ACC112 (cell line): ENCODE results near the gene KIF3B.
"Not testable (repeated sequence)": the region's sequence is repeated elsewhere in the genome, so short reads cannot be mapped to it uniquely, and the experiment has no call there.

Source experiments
- H2AFZ ChIP-seq: fragments of 200-600 bp; sonication (generic); one replicate; pipeline ENCODE4 v1.6.0; 2017; ENCODE audit warnings: antibody characterized with exemption, low read length; ENCODE audit not compliant: unreplicated experiment
- H3K27ac ChIP-seq: fragments of 200-600 bp; sonication (generic); 2 replicates; pipeline ENCODE4 v1.5.1; 2014; ENCODE audit warnings: low read depth, mild to moderate bottlenecking, antibody characterized with exemption, low read length, moderate library complexity
- H3K27me3 ChIP-seq: fragments of 200-600 bp; sonication (generic); 2 replicates; pipeline ENCODE4 v1.6.1; 2014; ENCODE audit warnings: mild to moderate bottlenecking, antibody characterized with exemption, low read length, moderate library complexity, mixed read lengths; ENCODE audit not compliant: insufficient read depth
- H3K36me3 ChIP-seq: fragments of 200-600 bp; sonication (generic); 2 replicates; pipeline ENCODE4 v1.6.1; 2016; ENCODE audit warnings: mild to moderate bottlenecking, antibody characterized with exemption, low read length, moderate library complexity, mixed read lengths; ENCODE audit not compliant: insufficient read depth
- H3K4me1 ChIP-seq: fragments of 200-600 bp; sonication (generic); one replicate; pipeline ENCODE4 v1.6.1; 2016; ENCODE audit warnings: low read length, mixed read lengths; ENCODE audit not compliant: insufficient read depth, unreplicated experiment, control insufficient read depth
- H3K4me3 ChIP-seq: fragments of 200-600 bp; sonication (generic); 2 replicates; pipeline ENCODE4 v1.5.1; 2014; ENCODE audit warnings: mild to moderate bottlenecking, low read depth, low read length
- H3K79me2 ChIP-seq: fragments of 200-600 bp; sonication (generic); one replicate; pipeline ENCODE4 v1.6.0; 2016; ENCODE audit warnings: low read length; ENCODE audit not compliant: control insufficient read depth, unreplicated experiment, insufficient read depth

The KIF3B gene

DNA sequence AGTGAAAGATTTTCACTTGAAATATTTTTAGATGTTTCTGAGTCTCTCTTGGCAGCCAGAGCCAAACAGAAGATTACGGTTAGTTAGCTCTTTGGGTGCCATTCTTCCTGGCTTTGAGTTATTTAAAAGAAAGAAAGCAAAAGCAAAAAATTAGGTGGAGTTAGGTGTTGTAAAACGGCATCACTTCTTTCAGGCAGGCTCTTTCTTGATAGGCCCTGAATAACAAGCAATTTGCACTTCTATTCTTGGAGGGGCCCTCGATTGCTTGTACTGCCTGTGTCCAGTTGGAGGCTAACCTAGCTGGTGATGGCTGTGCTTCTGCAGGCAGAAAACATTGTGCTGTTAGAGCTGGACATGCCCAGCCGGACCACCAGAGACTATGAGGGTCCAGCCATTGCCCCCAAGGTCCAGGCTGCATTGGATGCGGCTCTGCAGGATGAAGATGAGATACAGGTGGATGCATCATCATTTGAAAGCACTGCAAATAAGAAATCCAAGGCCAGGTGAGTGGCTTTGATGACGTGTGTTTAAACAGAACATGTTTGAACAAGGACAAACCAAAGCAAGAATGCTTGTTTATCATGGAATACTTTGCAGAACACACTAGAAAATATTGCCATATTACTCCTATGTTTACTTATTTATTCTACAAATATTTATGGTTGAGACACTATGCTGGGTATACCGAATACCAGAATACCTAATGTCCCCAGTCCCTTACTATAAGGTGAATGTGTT, 52.5 kb downstream of the KIF3B start:
- no peaks in the 10 kb centered on the region for H3K36me3 ChIP-seq
- no peak overlapping the region for H3K27ac ChIP-seq
- H2AFZ ChIP-seq, result no peak overlapping the region
- no peaks in the 10 kb centered on the region for H3K27me3 ChIP-seq
- no peak overlapping the region for H3K4me3 ChIP-seq
- peaks cover 32% of the 10 kb centered on the region for H3K4me1 ChIP-seq
- no peaks in the 10 kb centered on the region for H3K79me2 ChIP-seq

DNA sequence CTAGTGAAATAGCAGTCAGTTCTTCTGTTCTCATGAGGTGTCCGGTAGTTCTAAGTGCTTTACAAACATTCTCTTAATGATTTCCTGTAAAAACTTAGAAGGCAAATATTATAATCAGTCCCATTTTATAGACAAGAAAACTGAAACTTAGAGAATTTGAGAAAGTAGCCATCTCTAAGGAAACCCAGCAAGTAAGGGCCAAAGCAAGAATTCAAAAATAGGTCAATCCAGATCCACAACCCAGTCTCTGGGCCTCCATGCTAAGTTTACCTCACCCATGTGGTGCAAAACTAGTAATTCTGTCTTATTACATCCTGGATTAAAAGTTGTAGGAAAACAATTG, 53.1 kb downstream of the KIF3B start:
- H3K79me2 ChIP-seq, result no peaks in the 10 kb centered on the region

DNA sequence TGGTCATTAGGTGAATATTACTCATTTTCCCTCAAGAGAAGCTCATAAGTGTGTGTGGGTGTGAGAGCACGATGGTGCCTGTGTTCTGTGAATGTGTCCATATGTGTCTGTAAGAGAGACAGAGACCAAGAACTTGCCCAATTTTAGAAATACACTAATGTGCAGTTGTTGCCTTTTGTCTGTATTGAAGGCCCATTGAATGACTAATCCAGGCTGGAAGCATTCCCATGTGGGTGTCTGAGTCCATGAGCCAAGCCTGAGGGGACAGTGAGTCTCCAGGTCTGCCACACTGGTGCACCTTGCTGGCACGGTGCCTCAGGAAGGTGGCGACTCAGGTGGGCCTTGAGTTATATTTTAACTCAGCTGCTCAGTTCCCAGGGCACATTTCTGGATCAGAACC, 55.2 kb downstream of the KIF3B start:
- no peaks in the 10 kb centered on the region for H3K79me2 ChIP-seq
- H3K27ac ChIP-seq, result no peak overlapping the region
- peaks cover 11% of the 10 kb centered on the region for H3K4me1 ChIP-seq
- H3K4me3 ChIP-seq, result no peak overlapping the region
- no peaks in the 10 kb centered on the region for H3K36me3 ChIP-seq
- H3K27me3 ChIP-seq, result no peaks in the 10 kb centered on the region
- no peak overlapping the region for H2AFZ ChIP-seq

More for the DNA sequence above, 53.1 kb downstream of the KIF3B start:
- Histone ChIP-seq H2AFZ (no peak overlapping the region), H3K4me1 (peaks cover 32% of the 10 kb centered on the region), H3K4me3 (no peak overlapping the region), H3K36me3 (no peaks in the 10 kb centered on the region), H3K27me3 (no peaks in the 10 kb centered on the region), H3K27ac (no peak overlapping the region)

DNA sequence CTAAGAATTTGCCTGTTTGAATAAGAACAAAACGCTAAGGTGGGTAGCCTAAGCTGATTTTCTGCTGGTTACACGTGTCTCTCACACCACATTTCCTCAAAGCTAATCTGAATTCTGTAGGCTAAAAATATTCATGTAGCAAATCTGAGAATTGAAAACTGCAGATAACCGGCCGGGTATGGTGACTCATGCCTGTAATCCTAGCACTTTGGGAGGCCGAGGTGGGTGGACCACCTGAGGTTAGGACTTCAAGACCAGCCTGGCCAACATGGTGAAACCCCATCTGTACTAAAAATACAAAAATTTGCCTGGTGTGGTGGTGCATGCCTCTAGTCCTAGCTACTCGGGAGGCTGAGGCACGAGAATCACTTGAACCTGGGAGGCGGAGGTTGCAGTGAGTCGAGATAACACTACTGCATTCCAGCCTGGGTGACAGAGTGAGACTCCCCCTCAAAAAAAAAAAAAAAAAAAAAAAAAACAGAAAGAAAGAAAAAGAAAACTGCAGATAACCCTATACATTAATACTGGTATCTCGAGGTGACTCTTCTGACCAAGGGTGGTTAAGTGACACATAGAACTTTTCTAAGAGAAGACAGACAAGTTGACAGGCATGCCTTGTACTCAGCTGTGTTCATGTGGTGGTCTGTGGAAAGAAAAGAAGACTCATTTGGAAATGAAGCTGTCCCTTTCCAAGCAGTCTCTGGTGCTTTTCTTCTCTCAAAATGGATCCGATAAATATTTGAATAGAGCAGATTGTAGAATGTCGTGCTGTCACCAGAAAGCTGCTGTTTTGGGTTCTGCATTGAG, 55.9 kb downstream of the KIF3B start:
- Histone ChIP-seq H3K4me3 (no peak overlapping the region), H3K27me3 (no peaks in the 10 kb centered on the region), H3K79me2 (no peaks in the 10 kb centered on the region), H2AFZ (no peak overlapping the region), H3K36me3 (no peaks in the 10 kb centered on the region), H3K4me1 (peaks cover 11% of the 10 kb centered on the region), H3K27ac (no peak overlapping the region)

DNA sequence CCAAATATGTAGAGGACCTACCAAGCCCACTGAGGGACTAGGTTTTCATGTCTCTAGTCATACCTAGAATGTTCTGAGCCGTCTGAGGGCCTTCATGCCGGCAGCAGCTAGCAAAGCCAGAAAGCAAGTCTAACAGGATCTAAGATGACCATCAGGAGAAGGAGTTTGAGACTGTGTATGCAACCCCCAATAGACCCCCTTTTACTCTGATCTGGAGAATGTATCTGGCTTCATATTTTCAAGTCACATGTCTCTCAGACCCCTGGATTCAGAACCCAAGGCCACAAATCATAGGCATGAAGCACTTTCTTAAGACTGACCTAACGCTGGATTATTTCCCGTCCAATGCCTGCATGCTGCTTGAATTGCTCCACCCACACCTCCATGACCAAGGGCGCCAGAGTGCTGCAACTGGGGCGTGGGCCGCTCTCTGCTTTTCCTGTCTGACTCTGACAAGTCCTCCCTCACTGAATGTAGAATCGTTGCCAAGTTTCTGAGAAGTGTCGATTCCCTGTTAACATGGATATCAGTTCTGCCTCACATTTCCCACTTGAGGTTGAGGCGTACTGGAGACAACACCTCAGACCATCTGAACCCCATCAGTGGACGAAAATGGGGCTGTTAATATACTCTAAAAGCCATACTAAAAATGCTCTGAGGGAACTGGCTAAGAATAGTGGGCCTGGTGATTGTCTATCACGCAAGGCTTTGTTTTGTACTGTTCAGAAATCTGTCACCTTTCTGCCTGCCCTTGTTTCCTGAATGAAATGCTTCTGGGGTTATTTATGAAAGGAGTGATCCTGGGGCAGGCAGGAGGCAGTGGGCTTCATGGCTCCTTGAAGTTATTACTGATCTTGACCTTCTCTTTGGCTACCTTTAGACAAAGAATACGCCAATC, 56.8 kb downstream of the KIF3B start:
- Histone ChIP-seq H2AFZ (no peak overlapping the region), H3K36me3 (no peaks in the 10 kb centered on the region), H3K27ac (no peak overlapping the region), H3K4me3 (no peak overlapping the region), H3K4me1 (peaks cover 11% of the 10 kb centered on the region), H3K79me2 (no peaks in the 10 kb centered on the region), H3K27me3 (no peaks in the 10 kb centered on the region)

DNA sequence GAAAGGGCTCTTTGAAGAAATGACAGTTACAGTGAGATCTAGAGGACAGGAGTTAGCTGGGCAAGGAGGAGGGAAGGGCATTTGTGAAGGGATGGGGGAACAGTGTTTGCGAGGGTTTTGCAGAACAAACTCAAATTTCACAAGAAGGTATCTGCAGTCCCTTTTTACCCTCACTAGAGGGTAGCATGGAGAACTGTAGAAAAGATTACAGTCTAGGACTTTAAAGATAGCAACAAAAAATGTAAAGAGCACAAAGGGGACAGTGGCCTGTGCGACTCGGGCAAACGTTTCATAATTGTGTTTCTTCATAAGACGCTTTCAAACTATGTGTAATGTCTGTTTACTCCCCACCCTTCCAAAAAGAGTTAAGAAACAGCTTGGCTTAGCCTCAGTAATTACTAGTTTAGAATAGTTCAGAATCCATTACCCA, 59.5 kb downstream of the KIF3B start:
- no peaks in the 10 kb centered on the region for H3K36me3 ChIP-seq
- peaks cover 12% of the 10 kb centered on the region for H3K4me1 ChIP-seq
- H3K4me3 ChIP-seq, result no peak overlapping the region
- no peaks in the 10 kb centered on the region for H3K79me2 ChIP-seq
- H2AFZ ChIP-seq, result no peak overlapping the region
- no peaks in the 10 kb centered on the region for H3K27me3 ChIP-seq
- H3K27ac ChIP-seq, result no peak overlapping the region

DNA sequence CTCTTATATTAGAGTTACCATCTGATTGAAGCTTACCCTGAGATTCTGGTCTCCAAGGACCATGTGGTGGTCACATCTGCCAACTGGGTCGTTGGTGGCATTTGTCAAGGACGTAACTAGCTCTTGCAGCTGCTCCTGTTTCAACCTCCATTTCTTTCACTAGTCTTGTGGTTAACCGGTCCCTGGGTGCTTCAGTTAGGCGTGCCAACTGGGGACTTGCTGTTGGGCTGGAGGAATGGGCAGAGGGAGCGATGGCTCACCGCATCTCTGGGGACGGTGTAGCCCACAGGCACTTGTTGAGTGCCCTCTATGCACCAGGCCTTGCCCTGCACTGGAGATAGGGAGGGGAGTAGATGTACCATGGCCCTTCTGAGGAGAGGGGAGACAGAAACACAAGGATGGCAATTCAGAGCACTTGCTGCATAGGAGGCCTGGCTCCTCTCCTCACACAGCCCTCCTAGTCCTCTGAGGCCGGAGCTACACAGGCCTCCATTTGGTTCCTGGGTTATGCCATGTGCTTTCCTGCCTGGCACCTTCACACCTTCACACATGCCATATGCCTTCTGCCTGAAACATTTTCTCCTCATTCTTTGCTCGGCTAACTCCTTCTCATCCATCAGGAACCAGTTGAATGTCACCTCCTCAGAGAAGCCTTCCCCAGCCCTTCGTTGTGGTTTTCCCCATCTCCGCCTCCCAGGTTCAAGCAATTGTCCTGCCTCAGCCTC, 60.6 kb downstream of the KIF3B start:
- H3K79me2 ChIP-seq, result no peaks in the 10 kb centered on the region
- H3K27me3 ChIP-seq, result no peaks in the 10 kb centered on the region
- peaks cover 11% of the 10 kb centered on the region for H3K4me1 ChIP-seq
- H3K36me3 ChIP-seq, result no peaks in the 10 kb centered on the region
- no peak overlapping the region for H3K27ac ChIP-seq
- no peak overlapping the region for H2AFZ ChIP-seq
- no peak overlapping the region for H3K4me3 ChIP-seq

DNA sequence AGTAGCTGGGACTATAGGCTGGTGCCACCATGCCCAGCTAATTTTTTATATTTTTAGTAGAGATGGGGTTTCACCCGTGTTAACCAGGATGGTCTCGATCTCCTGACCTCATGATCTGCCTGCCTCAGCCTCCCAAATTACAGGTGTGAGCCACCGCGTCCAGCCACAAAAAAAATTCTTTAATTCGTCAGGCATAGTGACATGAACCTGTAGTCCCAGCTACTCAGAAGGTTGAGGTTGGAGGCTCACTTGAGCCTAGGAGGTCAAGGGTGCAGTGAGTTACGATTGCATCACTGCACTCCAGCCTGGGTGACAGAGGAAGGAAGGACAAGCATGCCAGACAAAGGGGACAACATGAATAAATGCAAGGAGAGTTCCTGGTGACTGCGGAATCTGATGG, 61.2 kb downstream of the KIF3B start:
- Histone ChIP-seq H3K4me1 (peaks cover 16% of the 10 kb centered on the region), H3K36me3 (no peaks in the 10 kb centered on the region), H3K4me3 (no peak overlapping the region), H3K27ac (no peak overlapping the region), H3K79me2 (no peaks in the 10 kb centered on the region), H2AFZ (no peak overlapping the region), H3K27me3 (no peaks in the 10 kb centered on the region)

DNA sequence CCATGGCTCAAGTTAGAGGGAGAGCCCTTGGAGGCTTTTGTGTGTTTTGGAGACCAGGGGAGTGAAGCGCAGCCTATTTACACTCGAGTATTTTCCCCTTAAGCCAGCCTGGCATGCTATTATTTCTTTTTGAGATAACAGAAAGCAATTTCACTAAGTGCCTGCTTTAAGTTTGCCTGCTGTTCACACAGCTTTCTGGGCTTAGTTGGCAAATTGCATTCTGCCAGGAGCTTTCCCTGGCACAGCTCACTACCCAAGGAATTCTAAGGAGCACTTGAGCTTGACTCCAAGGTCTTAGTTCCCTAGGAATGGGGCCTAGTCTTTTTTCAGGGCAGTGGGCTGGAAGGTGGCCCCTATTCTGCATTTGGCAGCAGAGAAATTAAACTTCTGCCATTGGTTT, 61.7 kb downstream of the KIF3B start:
- no peak overlapping the region for H3K27ac ChIP-seq

DNA sequence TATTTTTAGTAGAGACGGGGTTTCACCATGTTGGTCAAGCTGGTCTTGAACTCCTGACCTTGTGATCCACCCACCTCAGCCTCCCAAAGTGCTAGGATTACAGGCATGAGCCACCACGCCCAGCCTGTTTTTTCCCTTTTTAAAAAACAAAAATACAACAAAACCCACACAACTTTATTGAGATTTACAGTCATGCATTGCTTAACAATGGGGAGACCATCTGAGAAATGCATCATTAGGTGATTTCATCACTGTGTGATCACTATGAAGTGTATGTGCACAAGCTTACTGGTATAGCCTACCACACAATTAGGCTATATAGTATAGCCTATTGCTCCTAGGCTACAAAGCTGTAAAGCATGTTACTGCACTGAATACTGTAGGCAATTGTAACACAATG, 63.6 kb downstream of the KIF3B start:
- H3K79me2 ChIP-seq, H3K36me3 ChIP-seq, H3K27me3 ChIP-seq, H3K27ac ChIP-seq, H2AFZ ChIP-seq, H3K4me3 ChIP-seq: not testable (repeated sequence)
- H3K4me1 ChIP-seq, result peaks cover 18% of the 10 kb centered on the region

More for the DNA sequence above, 61.7 kb downstream of the KIF3B start:
- Histone ChIP-seq H3K4me3 (no peak overlapping the region), H3K27me3 (no peaks in the 10 kb centered on the region), H3K4me1 (peaks cover 18% of the 10 kb centered on the region), H3K79me2 (no peaks in the 10 kb centered on the region), H2AFZ (no peak overlapping the region), H3K36me3 (no peaks in the 10 kb centered on the region)
